ENCODE measurements around the gene EID2. TPM values are rescaled to one million over a fixed set of nuclear protein-coding genes. Genes with fewer than 3 reads are reported as not detected.

The EID2 gene
- total and polyA plus RNA-seq, 2 donors (not counting 3 experiments of a cell fraction or from before 2014, with no cell fraction given), result 6.6 to 17.4 TPM

DNA sequence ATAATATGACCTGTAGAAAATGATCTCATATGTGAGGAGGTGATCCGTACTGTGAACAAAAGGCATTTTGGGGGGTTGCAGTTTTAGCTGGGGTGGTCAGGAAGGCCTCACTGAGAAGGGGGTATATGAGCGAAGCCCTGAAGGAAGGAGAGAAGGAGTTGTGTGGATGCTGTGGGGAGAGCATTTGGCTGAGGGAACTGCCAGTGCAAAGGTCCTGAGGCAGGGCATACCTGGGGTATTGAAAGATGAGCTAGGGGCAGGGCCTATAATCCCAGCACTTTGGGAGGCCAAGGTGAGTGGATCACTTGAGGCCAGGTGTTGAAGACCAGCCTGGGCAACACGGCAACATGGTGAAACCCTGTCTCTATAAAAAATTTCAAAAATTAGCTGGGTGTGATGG is 22.5 kb downstream of the EID2 start:
- Histone ChIP-seq H3K4me1 (ENCODE audit: control insufficient read depth, extremely low read depth, insufficient read depth, low read length) (no peaks in the 10 kb centered on the region), H2AFZ (ENCODE audit: low read depth, low read length) (no peak overlapping the region), H4K20me1 (replicated peaks; ENCODE audit: control insufficient read depth, extremely low read depth, insufficient read depth, low read length) (no peaks in the 10 kb centered on the region), H3K27ac (ENCODE audit: insufficient read depth, low read depth, low read length) (no peak overlapping the region), H3K36me3 (ENCODE audit: control insufficient read depth in 2 of 2, extremely low read depth in 1 of 2, insufficient read depth in 2 of 2, low read length in 2 of 2) (no peaks in the 10 kb centered on the region), H3K9me3 (replicated peaks; ENCODE audit: control insufficient read depth, insufficient read depth, low read length) (no peaks in the 10 kb centered on the region), H3K4me2 (ENCODE audit: insufficient read depth, low read length) (no peak overlapping the region), H3K27me3 (ENCODE audit: control insufficient read depth in 2 of 2, insufficient read depth in 2 of 2, low read length in 2 of 2) (peaks cover 42 to 48% of the 10 kb centered on the region in 2 experiments), H3K79me2 (ENCODE audit: control insufficient read depth, insufficient read depth, low read length) (no peaks in the 10 kb centered on the region), H3K9ac (replicated peaks; ENCODE audit: extremely low read depth, insufficient read depth, low read length) (no peak overlapping the region), H3K9me1 (replicated peaks; ENCODE audit: control insufficient read depth, extremely low read depth, insufficient read depth, low read length) (no peaks in the 10 kb centered on the region), H3K4me3 (replicated peaks in 1 of 3; ENCODE audit: insufficient read depth in 1 of 3, low read depth in 1 of 3, low read length in 3 of 3) (no peak overlapping the region)
- ChIA-PET CTCF (interaction anchor here (0.9 kb wide), 1 partner anchor 11 kb away, joined by 4 read pairs; no protein-coding TSS in a partner anchor), POLR2A (no interaction called here)
- BruUV-seq (replicated peaks), result no TSS peak
- intact Hi-C loops (cut with micrococcal nuclease), result no loop called here
- no peak for DNase-seq (ENCODE audit: low read depth, low spot score)
- dilution Hi-C loops (cut with MboI; ENCODE audit: extremely low pct_ligation_motif_present, low sequenced_read_pairs), result no loop called here
- TF ChIP-seq JUN (IDR thresholded peaks at IDR 0.05; ENCODE audit: borderline replicate concordance, insufficient read depth, insufficient read length, low read depth) (no peak), EZH2 (IDR thresholded peaks at IDR 0.05; ENCODE audit: borderline replicate concordance, low read depth, low read length, severe bottlenecking) (no peak), MYC (IDR thresholded peaks at IDR 0.05; ENCODE audit: low read depth, low read length) (no peak), FOS (IDR thresholded peaks at IDR 0.05; ENCODE audit: borderline replicate concordance, insufficient read depth, low read length) (no peak), GATA2 (IDR thresholded peaks at IDR 0.05; ENCODE audit: insufficient read depth, insufficient read length, low read depth, low read length) (no peak), POLR2A (IDR thresholded peaks at IDR 0.05; ENCODE audit: low read depth, low read length) (no peak), POLR2AphosphoS5 (IDR thresholded peaks at IDR 0.05; ENCODE audit: insufficient read depth, low read depth, low read length) (no peak)
- TF ChIP-seq, protein P1, sequence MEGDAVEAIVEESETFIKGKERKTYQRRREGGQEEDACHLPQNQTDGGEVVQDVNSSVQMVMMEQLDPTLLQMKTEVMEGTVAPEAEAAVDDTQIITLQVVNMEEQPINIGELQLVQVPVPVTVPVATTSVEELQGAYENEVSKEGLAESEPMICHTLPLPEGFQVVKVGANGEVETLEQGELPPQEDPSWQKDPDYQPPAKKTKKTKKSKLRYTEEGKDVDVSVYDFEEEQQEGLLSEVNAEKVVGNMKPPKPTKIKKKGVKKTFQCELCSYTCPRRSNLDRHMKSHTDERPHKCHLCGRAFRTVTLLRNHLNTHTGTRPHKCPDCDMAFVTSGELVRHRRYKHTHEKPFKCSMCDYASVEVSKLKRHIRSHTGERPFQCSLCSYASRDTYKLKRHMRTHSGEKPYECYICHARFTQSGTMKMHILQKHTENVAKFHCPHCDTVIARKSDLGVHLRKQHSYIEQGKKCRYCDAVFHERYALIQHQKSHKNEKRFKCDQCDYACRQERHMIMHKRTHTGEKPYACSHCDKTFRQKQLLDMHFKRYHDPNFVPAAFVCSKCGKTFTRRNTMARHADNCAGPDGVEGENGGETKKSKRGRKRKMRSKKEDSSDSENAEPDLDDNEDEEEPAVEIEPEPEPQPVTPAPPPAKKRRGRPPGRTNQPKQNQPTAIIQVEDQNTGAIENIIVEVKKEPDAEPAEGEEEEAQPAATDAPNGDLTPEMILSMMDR (IDR thresholded peaks at IDR 0.05; ENCODE audit: extremely low read depth in 1 of 2, insufficient read depth in 1 of 2, low read depth in 1 of 2, low read length in 2 of 2), result no peak
- TF ChIP-seq, protein P2, sequence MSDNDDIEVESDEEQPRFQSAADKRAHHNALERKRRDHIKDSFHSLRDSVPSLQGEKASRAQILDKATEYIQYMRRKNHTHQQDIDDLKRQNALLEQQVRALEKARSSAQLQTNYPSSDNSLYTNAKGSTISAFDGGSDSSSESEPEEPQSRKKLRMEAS (IDR thresholded peaks at IDR 0.05; ENCODE audit: insufficient read depth, insufficient read length), result no peak
- FAIRE-seq, result no peak
